Spleen (tissue), 11 donors: ENCODE data around the gene LIMA1. TPM values are rescaled to one million over a fixed set of nuclear protein-coding genes. Genes with fewer than 3 reads are reported as not detected.
A peak's percentile ranks its signal among the peaks of the same experiment; 100 is the strongest.
"Not testable (repeated sequence)": the region's sequence is repeated elsewhere in the genome, so short reads cannot be mapped to it uniquely, and the experiment has no call there.

Experiments used
- DNase-seq: peaks from one replicate; pipeline ENCODE4 v3.0.0-alpha.2; 2020
- H3K27ac ChIP-seq, 8 donors: fragments of 200-600 bp; sonication (generic) in 7 of 8; 1 replicate in 4 of 8; 2 replicates in 4 of 8; pipeline versions ENCODE4 v1.5.0 to v1.8.0; 2016 to 2021; ENCODE audit warnings: inconsistent platforms in 4 of 8, mild to moderate bottlenecking in 4 of 8, moderate library complexity in 1 of 8
- H3K27me3 ChIP-seq, 7 donors: fragments of 200-600 bp; sonication (generic) in 6 of 7; replicated peaks in 1 of 7; 1 replicate in 4 of 7; 2 replicates in 3 of 7; pipeline versions ENCODE4 v1.5.0 to v1.8.0; 2016 to 2021; ENCODE audit warnings: inconsistent platforms in 3 of 7, mild to moderate bottlenecking in 1 of 7
- H3K36me3 ChIP-seq, 6 donors: fragments of 200-600 bp; sonication (generic) in 5 of 6; 1 replicate in 4 of 6; 2 replicates in 2 of 6; pipeline versions ENCODE4 v1.5.0 to v1.8.0; 2016 to 2021; ENCODE audit warnings: inconsistent platforms in 2 of 6
- H3K4me1 ChIP-seq, 6 donors: fragments of 200-600 bp; sonication (generic) in 5 of 6; 1 replicate in 3 of 6; 2 replicates in 3 of 6; pipeline versions ENCODE4 v1.5.0 to v1.8.0; 2016 to 2021; ENCODE audit warnings: inconsistent platforms in 3 of 6
- H3K4me3 ChIP-seq, 8 donors: fragments of 200-600 bp; sonication (generic) in 7 of 8; 1 replicate in 4 of 8; 2 replicates in 4 of 8; pipeline versions ENCODE4 v1.5.0 to v1.8.0; 2016 to 2021; ENCODE audit warnings: inconsistent platforms in 4 of 8, mild to moderate bottlenecking in 4 of 8, moderate library complexity in 2 of 8
- H3K9me3 ChIP-seq, 8 donors: fragments of 200-600 bp; sonication (generic) in 7 of 8; 1 replicate in 4 of 8; 2 replicates in 4 of 8; pipeline versions ENCODE4 v1.5.0 to v1.8.0; 2016 to 2021; ENCODE audit warnings: inconsistent platforms in 4 of 8
- POLR2A ChIP-seq, 3 donors: fragments of 450-650 bp; IDR thresholded peaks; one replicate each; pipeline ENCODE4 v1.5.1; 2017; ENCODE audit warnings: antibody characterized with exemption in 3 of 3, mild to moderate bottlenecking in 1 of 3
- POLR2AphosphoS5 ChIP-seq, 3 donors: sonication (generic); formaldehyde crosslinking; IDR thresholded peaks; one replicate each; pipeline ENCODE4 v1.5.1; 2017; ENCODE audit warnings: antibody characterized with exemption in 3 of 3
- WGBS, 5 donors: extraction: QIAGEN DNeasy Blood & Tissue Kit in 3 of 5; methylation state at CpG; one replicate each; pipeline versions ENCODE4 v1.1.5 to v1.1.7; 2013 to 2018; 5-methylcytosine and 5-hydroxymethylcytosine counted together
- intact Hi-C: fragments of 100-400 bp; cut with DNase I; formaldehyde crosslinking; loops from one replicate; pipeline ENCODE4 v1.15.0; 2023; ENCODE audit warnings: low total_unique reads
- polyA plus RNA-seq, 3 donors: library from polyadenylated mRNA; stranded (reverse); fragments of 200-250 nt; gene quantifications; one replicate each; pipeline ENCODE4 v1.2.1, GENCODE V29; 2013
- total RNA-seq, 7 donors: library from RNA; depleted of rRNA in 3 of 7; stranded (reverse); fragments of >200 nt in 3 of 7; fragmentation: NEBNext Ultra II Directional in 4 of 7; extraction: Animal tissue kit (Norgen Biotek cat#: 25700) in 4 of 7; gene quantifications; one replicate each; pipeline versions ENCODE4 v1.1.0 to v1.2.1, GENCODE V29; 2016 to 2021
- TF ChIP-seq, protein P1 (sequence below), 11 experiments: fragments of 200-600 bp in 7 of 11; fragments of 450-650 bp in 4 of 11; sonication (generic) in 4 of 11; IDR thresholded peaks in 8 of 11; conservative IDR thresholded peaks in 3 of 11; 1 replicate in 7 of 11; 2 replicates in 4 of 11; pipeline versions ENCODE4 v1.4.0 to v1.8.0; 2016 to 2021; ENCODE audit warnings: antibody characterized with exemption in 11 of 11, inconsistent platforms in 4 of 11, mild to moderate bottlenecking in 1 of 11
- donor health status: healthy with polysubstance abuse.
- donor health status: DM: no; HTN: no; CAD: no; lungs with moderate emphysema.
- donor health status: DM: no; HTN: no; CAD: no.
- donor health status: Bipolar disorder and iron deficiency.
- donor health status: healthy.
- donor health status: DM: no; HTN: no; CAD: no.
- donor health status: DM: yes; HTN: yes; CAD: no.

LIMA1 gene
- total and polyA plus RNA-seq, 10 donors: 15.3 to 102 (median 61.2) TPM

DNA sequence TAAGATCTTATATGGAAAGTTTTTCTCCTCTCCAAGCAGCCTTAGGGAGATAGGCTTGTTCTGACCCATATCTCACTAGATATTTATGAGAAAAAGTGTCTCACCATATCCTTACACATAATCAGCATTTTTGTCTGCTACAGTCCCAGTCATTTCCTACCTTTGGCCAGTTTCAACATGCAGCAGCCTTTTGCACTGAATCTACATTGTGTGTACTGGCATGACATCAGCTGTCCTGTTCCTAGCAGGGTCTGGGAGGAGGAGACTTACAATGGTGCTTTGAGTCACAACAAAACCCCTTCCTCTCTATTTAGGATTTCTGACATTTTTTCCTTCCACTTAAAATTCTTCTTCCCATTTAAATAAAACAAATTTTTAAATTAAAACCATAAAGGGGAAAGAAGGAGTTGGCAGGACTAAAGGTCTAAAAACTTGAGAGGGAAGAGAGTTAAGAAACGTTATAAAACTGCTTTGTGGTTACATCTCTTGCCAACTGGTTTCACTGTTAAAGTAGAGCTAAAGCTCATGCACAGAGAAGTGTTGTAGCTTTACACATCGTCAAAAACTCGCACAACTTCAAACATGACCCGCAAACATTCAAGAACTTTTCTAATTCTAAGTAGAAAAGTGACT, 62.8 kb downstream of the LIMA1 start:
- 4 to 6% (median 6%) methylated on average over 4 of the region's 4 CpGs for WGBS, 5 donors
- H3K4me3 ChIP-seq: peak overlapping the region; percentile 36 to 69 (median 45)
- H3K9me3 ChIP-seq: no peaks in the 10 kb centered on the region
- H3K4me1 ChIP-seq: peaks cover 10 to 74% (median 44%) of the 10 kb centered on the region in 6 donors
- DNase-seq: no peak
- TF ChIP-seq, protein P1, sequence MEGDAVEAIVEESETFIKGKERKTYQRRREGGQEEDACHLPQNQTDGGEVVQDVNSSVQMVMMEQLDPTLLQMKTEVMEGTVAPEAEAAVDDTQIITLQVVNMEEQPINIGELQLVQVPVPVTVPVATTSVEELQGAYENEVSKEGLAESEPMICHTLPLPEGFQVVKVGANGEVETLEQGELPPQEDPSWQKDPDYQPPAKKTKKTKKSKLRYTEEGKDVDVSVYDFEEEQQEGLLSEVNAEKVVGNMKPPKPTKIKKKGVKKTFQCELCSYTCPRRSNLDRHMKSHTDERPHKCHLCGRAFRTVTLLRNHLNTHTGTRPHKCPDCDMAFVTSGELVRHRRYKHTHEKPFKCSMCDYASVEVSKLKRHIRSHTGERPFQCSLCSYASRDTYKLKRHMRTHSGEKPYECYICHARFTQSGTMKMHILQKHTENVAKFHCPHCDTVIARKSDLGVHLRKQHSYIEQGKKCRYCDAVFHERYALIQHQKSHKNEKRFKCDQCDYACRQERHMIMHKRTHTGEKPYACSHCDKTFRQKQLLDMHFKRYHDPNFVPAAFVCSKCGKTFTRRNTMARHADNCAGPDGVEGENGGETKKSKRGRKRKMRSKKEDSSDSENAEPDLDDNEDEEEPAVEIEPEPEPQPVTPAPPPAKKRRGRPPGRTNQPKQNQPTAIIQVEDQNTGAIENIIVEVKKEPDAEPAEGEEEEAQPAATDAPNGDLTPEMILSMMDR (IDR thresholded peaks at IDR 0.05 in 8 of 11, conservative IDR thresholded peaks at IDR 0.05 in 3 of 11): no peak
- TF ChIP-seq POLR2A (IDR thresholded peaks at IDR 0.05) (no peak), POLR2AphosphoS5 (IDR thresholded peaks at IDR 0.05) (no peak)
- H3K27ac ChIP-seq: peak overlapping the region; percentile 73 to 87 (median 84)
- no peaks in the 10 kb centered on the region for H3K27me3 ChIP-seq
- intact Hi-C loops: loop anchor here (10.0 kb wide), 1 partner anchor 54 kb away; no protein-coding TSS in a partner anchor
- peaks cover 0 to 9% (median 0%) of the 10 kb centered on the region in 6 donors for H3K36me3 ChIP-seq

DNA sequence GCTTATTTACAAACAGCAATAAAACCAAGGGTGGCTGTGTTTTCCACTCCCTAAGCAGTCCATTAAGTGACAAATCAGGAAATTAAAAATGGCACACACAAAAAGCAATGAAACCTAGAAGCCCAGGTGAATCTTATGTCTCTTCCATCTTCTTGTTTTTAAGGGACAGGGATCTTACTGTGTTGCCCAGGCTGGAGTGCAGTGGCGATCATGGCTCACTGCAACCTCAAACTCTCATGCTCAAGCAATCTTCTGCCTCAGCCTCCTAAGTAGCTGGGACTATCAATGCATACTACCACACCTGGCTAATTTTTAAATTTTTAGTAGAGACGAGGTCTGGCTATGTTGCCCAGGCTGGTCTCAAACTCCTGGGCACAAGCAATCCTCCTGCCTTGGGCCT, 63.8 kb downstream of the LIMA1 start:
- Histone ChIP-seq H3K4me1 (peaks cover 11 to 80% (median 46%) of the 10 kb centered on the region in 6 donors), H3K27ac (peak overlapping the region in 6 of 8 donors; percentile 24 to 87 (median 86)), H3K36me3 (peaks cover 0 to 9% (median 0%) of the 10 kb centered on the region in 6 donors), H3K4me3 (peak overlapping the region in 5 of 8 donors; percentile 44 to 69 (median 51)), H3K27me3 (no peaks in the 10 kb centered on the region), H3K9me3 (no peaks in the 10 kb centered on the region)
- DNase-seq: no peak
- WGBS, 5 donors: 93 to 100% (median 97%) methylated on average over 2 of the region's 2 CpGs
- TF ChIP-seq POLR2AphosphoS5 (IDR thresholded peaks at IDR 0.05) (no peak), POLR2A (IDR thresholded peaks at IDR 0.05) (no peak)
- TF ChIP-seq, protein P1 (IDR thresholded peaks at IDR 0.05 in 8 of 11, conservative IDR thresholded peaks at IDR 0.05 in 3 of 11): no peak
- intact Hi-C loops: no loop called here

DNA sequence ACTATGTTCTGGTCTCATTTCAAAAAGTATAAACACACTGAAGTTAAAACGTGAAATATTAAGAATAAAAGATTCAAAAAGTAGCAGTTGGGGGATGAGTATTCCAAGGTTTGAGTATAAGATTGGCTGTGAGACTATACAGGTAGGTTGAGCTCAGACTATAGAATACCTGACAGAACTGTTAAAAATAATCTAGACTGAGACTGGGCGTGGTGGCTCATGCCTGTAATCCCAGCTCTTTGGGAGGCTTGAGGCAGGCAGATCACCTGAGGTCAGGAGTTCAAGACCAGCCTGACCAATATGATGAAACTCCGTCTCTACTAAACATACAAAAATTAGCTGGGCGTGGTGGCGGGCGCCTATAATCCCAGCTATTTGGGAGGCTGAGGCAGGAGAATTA, 64.3 kb downstream of the LIMA1 start:
- WGBS, 5 donors: 94 to 97% (median 95%) methylated on average over 6 of the region's 6 CpGs
- peak overlapping the region in 1 of 8 donors; percentile 69 for H3K4me3 ChIP-seq

DNA sequence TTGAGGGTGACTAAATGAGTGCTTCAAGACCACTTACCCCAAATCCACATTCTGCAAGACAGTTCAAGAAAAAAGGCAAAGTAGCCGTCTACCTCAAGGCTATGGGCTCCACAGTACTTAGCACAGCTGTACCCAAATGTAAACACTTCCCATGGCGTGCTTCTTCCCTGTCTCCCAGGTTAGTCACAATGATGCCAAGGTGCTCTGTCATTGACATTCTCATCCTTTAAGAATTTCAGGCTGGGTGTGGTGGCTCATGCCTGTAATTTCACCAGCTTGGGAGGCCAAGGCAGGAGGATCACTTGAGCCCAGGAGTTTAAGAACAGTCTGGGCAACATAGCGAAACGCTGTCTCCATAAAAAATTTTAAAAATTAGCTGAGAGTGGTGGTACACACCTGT, 64.9 kb downstream of the LIMA1 start:
- Histone ChIP-seq H3K27me3 (no peaks in the 10 kb centered on the region), H3K9me3 (no peaks in the 10 kb centered on the region), H3K4me1 (peaks cover 14 to 79% (median 45%) of the 10 kb centered on the region in 6 donors), H3K36me3 (peaks cover 0 to 9% (median 0%) of the 10 kb centered on the region in 6 donors), H3K27ac (no peak overlapping the region), H3K4me3 (no peak overlapping the region)
- TF ChIP-seq, protein P1 (IDR thresholded peaks at IDR 0.05 in 8 of 11, conservative IDR thresholded peaks at IDR 0.05 in 3 of 11): no peak
- no peak for TF ChIP-seq POLR2AphosphoS5 (IDR thresholded peaks at IDR 0.05)
- TF ChIP-seq POLR2A (IDR thresholded peaks at IDR 0.05): no peak
- DNase-seq: no peak
- intact Hi-C loops: no loop called here
- 94 to 99% (median 98%) methylated on average over 4 of the region's 4 CpGs for WGBS, 5 donors

More for the DNA sequence above, 64.3 kb downstream of the LIMA1 start:
- H3K27me3 ChIP-seq, H3K36me3 ChIP-seq, DNase-seq, intact Hi-C loops, H3K9me3 ChIP-seq: not testable (repeated sequence)
- peaks cover 16 to 80% (median 46%) of the 10 kb centered on the region in 6 donors for H3K4me1 ChIP-seq
- peak overlapping the region in 1 of 8 donors; percentile 87 for H3K27ac ChIP-seq
